HG03060 (cell line): ENCODE measurements around the gene MOV10L1.
"Not testable (repeated sequence)": the region's sequence is repeated elsewhere in the genome, so short reads cannot be mapped to it uniquely, and the experiment has no call there.

Source experiments
- ATAC-seq: cut with Tn5 transposase; IDR thresholded peaks from one replicate; pipeline ENCODE4 v1.9.1; 2021; ENCODE audit warnings: low read depth, moderate number of reproducible peaks; ENCODE audit not compliant: unreplicated experiment

Gene MOV10L1

DNA sequence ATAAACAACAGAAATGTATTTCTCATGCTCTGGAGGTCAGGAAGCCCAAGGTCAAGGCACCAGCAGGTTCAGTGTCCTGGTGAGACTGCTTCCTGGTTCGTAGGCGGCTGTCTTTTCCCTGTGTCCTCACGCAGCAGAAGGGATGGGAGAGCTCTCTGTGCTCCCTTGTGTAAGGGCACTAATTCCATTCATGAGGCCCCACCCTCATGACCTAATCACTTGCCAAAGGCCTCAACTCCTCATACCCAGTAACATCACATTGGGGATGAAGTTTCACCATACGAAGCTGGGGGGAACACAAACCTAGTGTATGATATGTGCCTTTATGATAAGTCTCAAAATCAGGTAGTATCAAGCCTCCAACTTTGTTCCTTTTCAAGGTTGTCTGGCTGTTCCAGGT, 42.1 kb downstream of the MOV10L1 start:
- ATAC-seq: no peak

DNA sequence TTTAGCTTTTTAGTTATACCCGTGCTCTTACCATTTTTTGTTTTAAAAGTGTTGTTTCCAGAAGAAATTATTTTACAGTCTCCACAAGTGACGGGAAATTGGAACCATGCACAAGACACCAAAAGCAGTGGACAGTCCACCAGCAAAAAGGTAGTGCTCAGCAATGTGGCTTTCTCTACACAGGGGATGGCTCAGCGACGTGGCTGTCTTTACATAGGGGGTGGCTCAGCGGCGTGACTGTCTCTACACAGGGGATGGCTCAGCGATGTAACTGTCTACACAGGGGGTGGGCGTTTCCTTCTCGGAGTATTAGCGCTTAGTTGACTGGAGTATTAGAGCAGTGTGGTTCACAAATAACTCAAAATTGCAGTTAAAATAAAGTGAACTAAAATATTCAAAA, 44.7 kb downstream of the MOV10L1 start:
- ATAC-seq: no peak

DNA sequence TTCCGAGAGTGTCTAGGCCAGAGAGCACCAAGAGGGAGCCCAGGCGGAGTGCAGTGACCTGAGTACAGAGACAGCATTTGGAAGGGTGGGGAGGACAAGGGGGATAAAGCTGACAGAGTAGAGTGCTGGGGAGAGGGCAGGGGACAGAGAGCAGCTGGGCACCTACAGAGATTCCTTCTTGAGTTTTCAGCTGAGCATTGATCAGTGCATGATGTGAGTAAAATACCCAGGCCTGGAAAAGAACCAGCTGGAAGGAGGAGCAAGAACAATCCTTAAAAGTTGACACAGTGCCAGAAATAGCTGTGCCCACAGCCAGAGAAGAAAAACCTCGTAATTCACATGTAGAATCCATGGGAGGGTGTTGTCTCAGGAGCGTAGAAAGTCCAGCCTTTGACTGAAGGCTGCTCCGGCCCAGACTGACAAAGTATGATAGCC, 46.8 kb downstream of the MOV10L1 start:
- no peak for ATAC-seq

DNA sequence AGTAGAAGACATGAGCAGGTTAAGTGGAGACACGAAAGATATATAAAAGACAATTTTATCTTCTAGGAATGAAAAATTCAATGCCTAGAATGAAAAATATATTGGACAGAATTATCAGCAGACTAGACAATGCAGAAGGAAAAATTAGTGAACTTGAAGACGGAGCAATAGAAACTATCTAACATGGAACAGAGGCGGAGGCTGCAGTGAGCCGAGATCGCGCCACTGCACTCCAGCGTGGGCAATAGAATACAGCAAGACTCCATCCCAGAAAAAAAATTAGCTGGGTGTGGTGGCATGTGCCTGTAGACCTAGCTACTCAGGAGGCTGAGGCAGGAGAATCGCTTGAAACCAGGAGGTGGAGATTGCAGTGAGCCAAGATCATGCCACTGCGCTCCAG, 47.5 kb downstream of the MOV10L1 start:
- not testable (repeated sequence) for ATAC-seq

DNA sequence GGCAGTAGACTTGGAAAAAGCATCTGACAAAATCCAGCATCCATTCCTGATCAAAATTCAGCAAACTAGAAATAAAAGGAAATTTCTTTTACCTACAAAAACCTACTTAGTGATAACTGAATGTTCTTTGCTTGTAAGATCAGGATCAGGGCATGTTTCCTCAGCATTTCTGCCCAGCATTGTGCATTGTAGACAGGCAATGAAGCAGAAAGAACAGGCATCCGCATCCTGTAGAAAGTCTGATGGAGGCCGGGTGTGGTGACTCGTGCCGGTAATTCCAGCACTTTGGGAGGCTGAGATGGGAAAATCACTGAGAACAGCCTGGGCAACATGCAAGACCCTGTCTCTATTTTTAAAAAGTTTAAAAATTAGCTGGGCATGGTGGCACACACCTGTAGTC, 48.2 kb downstream of the MOV10L1 start:
- no peak for ATAC-seq

DNA sequence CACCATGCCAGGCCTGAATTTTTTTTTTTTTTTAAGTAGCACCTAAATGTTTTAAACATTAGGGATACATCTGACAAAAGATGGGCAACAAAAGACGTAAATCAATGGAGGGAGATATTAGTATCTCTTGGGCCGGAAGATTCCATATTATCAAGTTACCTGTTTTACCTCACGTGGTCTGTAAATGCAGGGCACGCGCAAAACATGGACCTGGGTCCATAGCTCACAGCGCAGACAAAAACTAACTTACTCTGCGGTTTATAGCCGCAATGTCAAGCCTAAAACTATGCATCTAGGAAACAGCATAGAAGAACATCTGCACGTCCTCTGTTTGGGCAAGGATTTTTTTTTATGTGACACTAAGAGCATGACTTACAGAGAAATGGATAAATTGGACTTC, 49.2 kb downstream of the MOV10L1 start:
- no peak for ATAC-seq

DNA sequence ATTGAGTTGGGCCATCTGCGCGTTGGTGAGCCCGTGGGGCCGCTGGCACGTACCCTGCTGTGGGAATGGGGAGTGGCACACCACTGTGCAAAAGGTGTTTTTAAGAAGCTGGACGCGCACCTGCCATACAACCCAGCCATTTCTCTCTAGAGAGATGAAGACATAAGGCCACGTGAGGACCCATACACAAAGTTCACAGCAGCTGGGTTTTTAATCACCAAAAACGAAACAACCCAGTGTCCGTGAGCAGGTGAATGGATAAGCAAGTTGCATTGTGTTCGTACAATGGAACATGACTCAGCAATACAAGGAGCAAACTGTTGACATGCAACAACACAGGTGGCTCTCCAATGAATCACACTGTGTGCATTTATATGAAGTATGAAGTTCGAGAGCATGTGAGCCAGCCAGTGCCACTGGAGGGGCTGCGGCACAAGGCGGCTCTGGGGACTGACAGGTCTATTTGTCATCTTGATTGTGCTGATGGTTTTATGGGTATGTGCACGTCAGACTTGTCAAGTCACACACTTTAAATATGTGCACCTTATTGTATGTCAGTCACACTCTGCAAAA, 50.1 kb downstream of the MOV10L1 start:
- ATAC-seq: no peak

DNA sequence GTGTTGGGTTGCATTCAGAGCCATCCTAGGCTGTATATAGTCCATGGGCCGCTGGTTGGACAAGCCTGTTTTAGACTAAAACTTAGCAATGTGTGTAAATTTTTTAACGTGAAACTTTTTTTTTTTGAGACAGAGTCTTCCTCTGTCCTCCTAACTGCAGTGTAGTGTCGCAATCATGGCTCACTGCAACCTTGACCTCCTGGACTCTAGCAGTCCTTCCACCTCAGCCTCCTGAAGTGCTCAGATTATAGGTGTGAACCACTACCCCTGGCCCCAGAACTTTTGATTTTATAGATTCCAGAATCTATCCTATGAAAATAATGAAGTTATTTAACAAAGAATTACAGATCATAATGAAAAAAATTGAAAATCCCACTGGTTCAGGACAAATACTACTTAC, 50.8 kb downstream of the MOV10L1 start:
- no peak for ATAC-seq

DNA sequence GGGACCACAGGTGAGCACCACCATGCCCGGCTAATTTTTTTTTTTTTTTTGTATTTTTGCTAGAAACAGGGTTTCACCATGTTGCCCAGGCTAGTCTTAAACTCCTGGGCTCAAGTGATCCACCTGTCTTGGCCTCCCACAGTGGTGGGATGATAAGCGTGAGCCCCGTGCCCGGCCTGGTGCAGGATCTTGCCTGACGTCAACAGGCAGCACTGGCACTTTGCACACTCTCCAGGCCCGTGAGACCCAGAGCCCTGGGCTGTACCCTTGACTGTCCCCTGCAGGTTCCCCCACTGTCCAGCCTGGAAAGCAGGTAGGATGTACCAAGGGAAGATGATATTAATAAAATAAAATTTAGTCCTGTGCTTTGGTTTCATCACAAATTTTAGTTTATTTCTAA, 51.7 kb downstream of the MOV10L1 start:
- ATAC-seq: no peak

DNA sequence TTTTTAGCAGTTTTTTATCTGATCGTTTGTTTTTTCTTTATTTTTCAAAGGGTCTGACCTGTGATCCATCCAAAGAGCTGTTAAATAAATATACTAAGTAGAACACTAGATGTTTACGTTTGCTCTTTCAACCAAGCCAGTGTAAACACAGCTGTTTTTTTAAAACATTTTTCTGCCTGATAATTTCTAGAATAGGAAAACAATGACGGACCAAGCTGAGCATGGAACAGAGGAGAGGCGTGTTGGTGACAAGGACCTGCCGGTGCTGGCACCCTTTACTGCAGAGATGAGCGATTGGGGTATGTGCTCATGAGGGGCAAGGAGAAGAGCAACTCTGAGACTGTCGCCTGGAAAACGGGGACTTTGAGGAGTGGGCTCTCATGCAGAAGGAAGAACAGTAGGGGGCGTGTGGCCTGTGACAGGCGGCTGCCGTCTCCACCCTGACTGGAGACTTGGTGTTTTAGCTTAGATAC, 52.1 kb downstream of the MOV10L1 start:
- no peak for ATAC-seq

DNA sequence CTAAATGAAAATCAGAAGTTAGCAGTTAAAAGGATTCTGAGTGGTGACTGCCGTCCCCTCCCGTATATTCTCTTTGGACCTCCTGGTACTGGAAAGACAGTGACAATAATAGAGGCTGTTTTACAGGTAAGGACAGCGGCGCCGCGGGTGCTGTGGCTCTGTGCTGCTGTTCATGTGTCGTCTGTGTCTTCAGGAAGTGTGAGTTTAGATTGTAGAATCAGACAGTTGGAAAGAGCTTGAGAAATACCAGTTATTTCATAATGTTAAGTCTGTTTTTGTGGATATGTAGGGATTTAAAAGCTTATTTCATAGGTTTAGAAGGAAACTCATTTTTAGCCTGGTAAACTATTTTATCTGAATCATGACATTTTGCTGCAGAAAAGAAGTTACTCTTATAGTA, 53.3 kb downstream of the MOV10L1 start:
- no peak for ATAC-seq

DNA sequence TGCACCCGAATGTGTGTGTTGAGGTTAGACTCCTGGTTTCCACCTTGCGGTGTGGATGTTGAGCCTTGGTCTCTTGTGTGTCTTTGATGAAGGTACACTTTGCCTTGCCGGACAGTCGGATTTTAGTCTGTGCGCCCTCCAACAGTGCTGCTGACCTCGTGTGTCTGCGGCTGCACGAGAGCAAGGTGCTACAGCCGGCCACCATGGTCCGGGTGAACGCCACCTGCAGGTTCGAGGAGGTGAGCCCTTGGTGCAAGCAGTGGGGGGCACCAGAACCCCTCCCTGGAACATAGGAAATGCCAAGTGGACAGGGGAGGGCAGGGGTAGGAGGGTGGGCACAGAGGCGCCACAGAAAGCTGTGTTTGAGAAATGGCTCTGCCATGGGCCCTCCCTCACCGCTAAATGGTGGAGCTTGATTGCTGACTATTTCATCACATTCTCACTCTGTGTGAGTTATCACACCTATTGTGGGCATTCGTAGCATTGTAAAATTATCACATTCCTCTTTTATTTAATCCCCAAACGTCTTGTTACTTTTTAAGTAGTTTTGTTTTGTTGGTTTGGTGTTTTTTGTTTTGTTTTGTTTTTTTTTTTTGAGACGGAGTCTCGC, 54.3 kb downstream of the MOV10L1 start:
- ATAC-seq: no peak

DNA sequence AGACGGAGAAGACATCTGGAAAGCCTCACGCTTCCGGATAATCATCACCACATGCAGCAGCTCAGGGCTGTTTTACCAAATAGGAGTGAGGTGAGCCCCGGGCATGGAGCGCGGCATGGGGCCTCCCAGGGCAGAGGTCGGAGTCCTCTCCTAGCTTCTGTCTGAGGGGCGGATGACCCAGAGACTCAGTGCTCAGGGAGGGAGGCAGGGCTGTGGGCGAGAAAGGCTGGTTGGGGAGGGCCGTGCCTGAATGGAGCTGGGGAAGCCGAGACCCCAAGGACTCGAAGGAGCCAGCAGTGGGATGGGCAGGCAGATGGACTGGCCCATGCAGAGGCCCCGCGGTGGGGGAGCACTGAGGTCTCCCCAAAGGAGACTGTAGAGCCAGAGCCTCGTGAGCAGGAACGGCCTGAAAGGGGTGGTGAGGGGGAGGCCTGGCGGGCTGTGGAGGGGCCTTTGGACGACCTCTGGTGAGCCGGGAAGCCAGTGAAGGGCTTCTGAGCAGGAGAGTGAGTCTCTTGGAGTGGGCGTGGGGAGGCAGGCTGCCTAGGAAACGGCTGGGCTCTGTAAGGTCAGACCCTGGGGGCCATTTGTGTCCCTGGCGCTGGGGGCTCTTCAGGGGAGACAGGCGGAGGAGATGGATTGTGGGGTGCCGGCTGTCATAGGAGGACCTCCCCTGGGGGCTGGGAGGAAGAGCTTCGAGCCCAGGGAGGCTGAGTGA, 56.1 kb downstream of the MOV10L1 start:
- ATAC-seq: no peak

DNA sequence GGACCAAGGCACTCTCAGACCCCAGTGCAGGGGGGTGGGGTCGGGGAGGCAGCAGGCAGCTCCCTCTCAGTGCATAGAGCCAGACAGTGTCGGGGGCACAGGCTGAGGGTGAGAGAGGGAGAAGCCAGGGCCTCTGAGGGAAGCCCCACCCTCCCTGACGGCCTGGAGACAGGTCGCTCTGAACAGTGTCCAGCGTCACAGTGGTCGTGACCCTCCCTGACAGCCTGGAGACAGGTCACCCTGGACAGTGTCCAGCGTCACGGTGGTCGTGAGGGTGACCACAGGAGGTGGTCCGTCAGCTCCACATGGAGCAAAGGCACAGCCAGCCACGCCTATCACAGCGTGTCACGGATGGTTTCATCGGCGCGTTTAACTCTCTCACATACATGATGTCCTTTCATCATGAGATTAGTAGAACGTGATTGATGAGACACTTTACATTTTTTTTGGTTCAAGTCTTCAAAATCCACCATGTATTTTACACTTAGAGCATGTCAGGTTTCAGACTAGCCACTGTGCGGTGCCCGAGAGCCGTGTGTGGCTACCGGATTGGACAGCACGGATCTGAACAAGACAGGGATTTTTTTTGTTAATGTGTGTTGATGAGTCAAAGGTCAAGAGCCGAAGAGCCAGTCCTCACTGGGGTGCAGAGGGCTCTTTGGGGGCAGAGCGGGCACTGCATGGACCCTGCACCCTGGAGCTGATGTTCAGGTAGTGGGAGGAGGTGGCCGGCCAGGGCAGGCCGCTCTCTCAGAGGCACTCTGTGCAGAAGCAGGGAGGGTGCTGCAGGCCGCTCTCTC, 56.8 kb downstream of the MOV10L1 start:
- no peak for ATAC-seq

DNA sequence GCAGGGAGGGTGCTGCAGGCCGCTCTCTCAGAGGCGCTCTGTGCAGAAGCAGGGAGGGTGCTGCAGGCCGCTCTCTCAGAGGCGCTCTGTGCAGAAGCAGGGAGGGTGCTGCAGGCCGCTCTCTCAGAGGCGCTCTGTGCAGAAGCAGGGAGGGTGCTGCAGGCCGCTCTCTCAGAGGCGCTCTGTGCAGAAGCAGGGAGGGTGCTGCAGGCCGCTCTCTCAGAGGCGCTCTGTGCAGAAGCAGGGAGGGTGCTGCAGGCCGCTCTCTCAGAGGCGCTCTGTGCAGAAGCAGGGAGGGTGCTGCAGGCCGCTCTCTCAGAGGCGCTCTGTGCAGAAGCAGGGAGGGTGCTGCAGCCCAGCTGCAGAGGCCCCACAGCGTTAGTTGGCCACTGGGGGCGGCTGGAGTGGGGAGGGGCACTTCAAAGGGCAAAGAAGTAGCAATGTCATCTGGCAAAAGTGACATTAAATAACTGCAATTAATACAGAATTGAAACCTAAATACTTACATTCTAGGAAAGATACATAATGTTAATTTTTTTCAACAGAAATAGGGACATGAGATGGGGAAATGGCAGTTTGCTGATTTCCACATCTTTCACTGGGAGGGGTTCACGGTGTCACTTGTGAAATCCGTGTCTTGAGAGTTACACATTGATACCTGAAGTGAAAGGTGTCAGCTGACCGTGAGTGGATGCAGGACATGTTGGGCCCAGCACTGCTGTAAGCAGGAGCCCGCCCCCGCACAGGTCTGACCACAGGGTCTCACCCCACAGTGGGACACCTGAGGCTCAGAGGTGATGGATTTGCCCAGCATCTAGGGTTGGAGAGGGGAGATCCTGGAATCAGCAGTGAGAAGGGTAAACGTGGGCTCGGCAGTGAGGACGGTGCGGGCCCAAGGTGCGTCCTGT, 57.7 kb downstream of the MOV10L1 start:
- not testable (repeated sequence) for ATAC-seq

DNA sequence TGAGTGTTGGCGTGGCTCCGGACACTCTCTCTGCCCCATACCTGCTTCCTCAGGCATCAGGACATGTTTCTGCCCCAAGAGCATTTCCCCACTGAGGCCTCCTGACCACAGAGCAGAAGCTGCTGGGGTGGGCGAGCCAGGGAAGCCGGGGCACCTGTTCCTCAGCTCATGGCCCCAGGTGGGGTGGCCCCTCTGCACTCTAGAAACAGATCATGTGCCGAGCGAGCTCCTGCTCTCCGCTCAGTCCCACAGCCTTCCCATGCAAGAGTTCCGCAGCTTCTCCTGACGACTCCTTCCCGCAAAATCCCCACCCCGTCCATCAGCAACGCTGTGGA, 58.3 kb downstream of the MOV10L1 start:
- ATAC-seq: no peak

DNA sequence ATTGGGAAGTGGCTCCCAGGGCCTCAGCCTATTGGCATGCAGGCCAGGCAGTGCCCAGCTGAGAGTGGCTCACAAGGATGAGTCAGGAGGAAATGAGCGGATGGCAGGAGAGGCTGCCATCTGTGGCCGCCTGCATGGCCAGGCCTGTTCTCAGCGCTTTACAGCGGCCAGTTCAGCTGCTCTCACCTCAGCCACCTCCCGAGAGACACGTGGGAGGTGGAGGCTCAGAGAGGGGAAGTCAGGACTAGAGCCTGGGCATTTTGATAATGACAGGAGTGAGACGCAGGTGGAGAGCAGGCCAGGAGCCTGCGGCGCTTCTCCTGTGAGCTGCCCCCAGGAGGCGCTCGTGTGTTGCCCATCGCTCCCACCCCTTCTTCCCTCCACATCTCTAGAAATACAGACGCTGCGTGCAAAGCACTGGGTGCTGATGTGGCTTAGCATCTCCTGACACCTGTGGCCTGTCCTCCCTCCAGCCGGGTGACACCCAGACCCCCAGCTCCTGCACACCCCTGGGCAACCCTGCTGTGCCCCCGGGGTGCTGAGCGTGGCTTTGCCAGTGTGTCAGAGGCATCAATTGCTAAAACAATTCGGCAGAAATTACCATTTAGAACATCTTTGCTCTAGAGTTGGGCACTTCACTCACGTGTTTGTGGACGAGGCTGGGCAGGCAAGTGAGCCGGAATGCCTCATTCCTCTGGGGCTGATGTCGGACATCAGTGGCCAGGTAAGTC, 59.4 kb downstream of the MOV10L1 start:
- no peak for ATAC-seq

DNA sequence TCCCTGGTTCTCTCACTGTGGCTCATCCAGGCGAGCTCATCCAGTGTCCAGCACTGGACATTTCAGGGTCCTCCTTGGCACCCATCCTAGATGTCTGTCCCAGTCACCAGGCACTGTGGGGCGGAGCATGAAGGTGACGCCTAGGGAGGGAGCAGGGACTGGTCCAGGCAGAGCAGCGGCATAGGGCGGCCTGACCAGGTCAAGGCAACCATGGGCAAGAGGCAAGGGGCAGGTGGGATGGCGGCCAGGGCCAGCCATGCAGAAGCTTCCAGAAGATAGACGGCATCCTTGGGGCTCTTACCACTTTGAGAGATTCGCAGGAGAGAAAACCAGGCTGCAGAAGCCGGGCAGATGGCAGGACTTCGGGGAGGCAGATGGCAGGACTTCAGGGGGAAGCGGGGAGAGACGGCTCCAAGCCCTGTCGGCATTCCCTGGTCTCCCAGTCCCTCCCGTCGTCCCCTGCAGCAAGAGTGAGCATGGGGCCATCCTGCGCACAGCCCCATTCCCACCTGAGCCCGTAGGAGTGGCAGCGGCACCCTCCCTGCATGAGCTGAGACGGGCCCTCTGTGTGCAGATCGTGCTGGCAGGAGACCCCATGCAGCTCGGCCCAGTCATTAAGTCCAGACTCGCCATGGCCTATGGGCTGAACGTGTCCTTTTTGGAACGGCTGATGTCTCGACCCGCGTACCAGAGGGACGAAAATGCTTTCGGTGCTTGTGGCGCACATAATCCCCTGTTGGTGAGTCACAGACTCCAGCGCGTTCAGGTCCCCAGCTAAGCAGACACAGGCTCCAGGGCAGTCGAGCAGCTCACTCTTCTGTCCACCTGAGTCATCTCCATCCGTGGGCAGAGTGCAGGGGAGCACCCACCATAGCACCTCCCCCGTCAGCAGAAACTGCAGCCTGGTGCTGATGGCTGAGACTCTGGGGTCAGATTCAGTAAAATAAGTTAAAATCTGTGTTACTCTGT, 60.6 kb downstream of the MOV10L1 start:
- no peak for ATAC-seq
